Cardiac muscle cell (in vitro differentiated cells and primary cell): ENCODE data around the gene CTH. TPM values are rescaled to one million over a fixed set of nuclear protein-coding genes. Genes with fewer than 3 reads are reported as not detected.
A peak's percentile ranks its signal among the peaks of the same experiment; 100 is the strongest.
"Not testable (repeated sequence)": the region's sequence is repeated elsewhere in the genome, so short reads cannot be mapped to it uniquely, and the experiment has no call there.

Experiments
- DNase-seq, 2 donors: peaks; one replicate each; pipeline versions ENCODE4 v3.0.0 to v3.0.0-alpha.2; 2010 to 2017; ENCODE audit warnings: low read depth in 1 of 2, low spot score in 1 of 2
- H3K27ac ChIP-seq: fragments of 200-600 bp; sonication (generic); 2 replicates; pipeline ENCODE4 v1.5.1; 2016
- H3K27me3 ChIP-seq: fragments of 200-600 bp; sonication (generic); 2 replicates; pipeline ENCODE4 v1.6.0; 2016; ENCODE audit warnings: control low read depth
- H3K36me3 ChIP-seq: fragments of 200-600 bp; sonication (generic); 2 replicates; pipeline ENCODE4 v1.5.1; 2016; ENCODE audit warnings: control low read depth
- H3K4me1 ChIP-seq: fragments of 200-600 bp; sonication (generic); 2 replicates; pipeline ENCODE4 v1.8.1; 2017; ENCODE audit warnings: low read depth, mild to moderate bottlenecking, mixed run types
- H3K4me3 ChIP-seq: fragments of 200-600 bp; sonication (generic); 2 replicates; pipeline ENCODE4 v1.5.1; 2016; ENCODE audit warnings: mild to moderate bottlenecking
- H3K9me3 ChIP-seq: fragments of 200-600 bp; sonication (generic); 2 replicates; pipeline ENCODE4 v1.5.1; 2017; ENCODE audit warnings: low read depth, mild to moderate bottlenecking, control low read depth
- polyA plus RNA-seq: library from polyadenylated mRNA; unstranded; fragments of >200 nt; fragmentation: Nextera tagmentation; extraction: Ambion mirVana; gene quantifications from 2 replicates; pipeline ENCODE4 v1.2.1, GENCODE V29; 2016
- total RNA-seq: library from RNA; depleted of rRNA; stranded (reverse); fragments of >200 nt; gene quantifications from 2 replicates; pipeline ENCODE4 v1.2.3, GENCODE V29; 2016
- TF ChIP-seq, protein P1 (sequence below): IDR thresholded peaks from 2 replicates; pipeline ENCODE4 v1.5.1; 2012; ENCODE audit warnings: low read depth, mild to moderate bottlenecking, low read length

The CTH gene
- total and polyA plus RNA-seq, 2 experiments from 2014 or later = 4.0 to 4.8 TPM

DNA sequence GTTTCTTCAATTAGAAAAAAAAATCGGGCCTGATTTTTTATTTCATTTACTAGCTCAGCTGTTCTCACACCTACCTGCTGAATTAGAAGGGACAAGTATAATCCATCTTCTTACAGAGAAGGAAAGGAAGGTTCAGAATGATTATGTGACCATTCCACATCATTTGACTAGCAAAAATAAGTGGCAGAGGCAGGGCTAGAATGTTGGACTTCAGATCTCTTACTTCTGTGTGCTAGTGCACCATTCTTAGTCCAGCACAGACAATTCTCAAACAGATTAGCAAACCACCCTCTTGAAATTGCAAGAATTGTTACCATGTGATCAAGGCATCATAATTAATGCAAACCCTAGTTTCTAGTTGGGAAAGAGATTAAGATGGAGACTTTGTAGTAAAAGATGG is 32.7 kb downstream of the CTH start:
- TF ChIP-seq, protein P1, sequence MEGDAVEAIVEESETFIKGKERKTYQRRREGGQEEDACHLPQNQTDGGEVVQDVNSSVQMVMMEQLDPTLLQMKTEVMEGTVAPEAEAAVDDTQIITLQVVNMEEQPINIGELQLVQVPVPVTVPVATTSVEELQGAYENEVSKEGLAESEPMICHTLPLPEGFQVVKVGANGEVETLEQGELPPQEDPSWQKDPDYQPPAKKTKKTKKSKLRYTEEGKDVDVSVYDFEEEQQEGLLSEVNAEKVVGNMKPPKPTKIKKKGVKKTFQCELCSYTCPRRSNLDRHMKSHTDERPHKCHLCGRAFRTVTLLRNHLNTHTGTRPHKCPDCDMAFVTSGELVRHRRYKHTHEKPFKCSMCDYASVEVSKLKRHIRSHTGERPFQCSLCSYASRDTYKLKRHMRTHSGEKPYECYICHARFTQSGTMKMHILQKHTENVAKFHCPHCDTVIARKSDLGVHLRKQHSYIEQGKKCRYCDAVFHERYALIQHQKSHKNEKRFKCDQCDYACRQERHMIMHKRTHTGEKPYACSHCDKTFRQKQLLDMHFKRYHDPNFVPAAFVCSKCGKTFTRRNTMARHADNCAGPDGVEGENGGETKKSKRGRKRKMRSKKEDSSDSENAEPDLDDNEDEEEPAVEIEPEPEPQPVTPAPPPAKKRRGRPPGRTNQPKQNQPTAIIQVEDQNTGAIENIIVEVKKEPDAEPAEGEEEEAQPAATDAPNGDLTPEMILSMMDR = no peak
- no peak for DNase-seq
- H3K4me3 ChIP-seq = no peak overlapping the region

DNA sequence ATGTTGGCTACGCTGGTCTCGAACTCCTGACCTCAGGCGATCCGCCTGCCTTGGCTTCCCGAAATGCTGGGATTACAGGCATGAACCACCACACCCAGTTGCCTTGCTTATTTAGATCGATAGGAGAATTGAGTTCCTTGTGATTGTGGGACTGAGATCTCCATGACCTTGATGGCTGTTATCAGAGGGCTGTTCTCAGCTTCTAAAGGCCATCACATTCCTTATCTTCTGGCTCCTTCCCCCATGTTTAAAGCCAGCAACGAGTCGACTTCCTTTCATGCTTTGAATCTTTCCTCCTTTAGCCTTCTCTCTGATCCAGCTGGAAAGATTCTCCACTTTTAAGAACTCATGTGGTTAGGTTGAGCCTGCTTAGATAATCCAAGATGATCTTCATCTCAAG is 38.0 kb downstream of the CTH start:
- no peaks in the 10 kb centered on the region for H3K4me1 ChIP-seq

More for the DNA sequence above, 32.7 kb downstream of the CTH start:
- no peaks in the 10 kb centered on the region for H3K4me1 ChIP-seq
- H3K36me3 ChIP-seq = peaks cover 5% of the 10 kb centered on the region
- no peaks in the 10 kb centered on the region for H3K9me3 ChIP-seq
- H3K27ac ChIP-seq = no peak overlapping the region
- no peaks in the 10 kb centered on the region for H3K27me3 ChIP-seq

DNA sequence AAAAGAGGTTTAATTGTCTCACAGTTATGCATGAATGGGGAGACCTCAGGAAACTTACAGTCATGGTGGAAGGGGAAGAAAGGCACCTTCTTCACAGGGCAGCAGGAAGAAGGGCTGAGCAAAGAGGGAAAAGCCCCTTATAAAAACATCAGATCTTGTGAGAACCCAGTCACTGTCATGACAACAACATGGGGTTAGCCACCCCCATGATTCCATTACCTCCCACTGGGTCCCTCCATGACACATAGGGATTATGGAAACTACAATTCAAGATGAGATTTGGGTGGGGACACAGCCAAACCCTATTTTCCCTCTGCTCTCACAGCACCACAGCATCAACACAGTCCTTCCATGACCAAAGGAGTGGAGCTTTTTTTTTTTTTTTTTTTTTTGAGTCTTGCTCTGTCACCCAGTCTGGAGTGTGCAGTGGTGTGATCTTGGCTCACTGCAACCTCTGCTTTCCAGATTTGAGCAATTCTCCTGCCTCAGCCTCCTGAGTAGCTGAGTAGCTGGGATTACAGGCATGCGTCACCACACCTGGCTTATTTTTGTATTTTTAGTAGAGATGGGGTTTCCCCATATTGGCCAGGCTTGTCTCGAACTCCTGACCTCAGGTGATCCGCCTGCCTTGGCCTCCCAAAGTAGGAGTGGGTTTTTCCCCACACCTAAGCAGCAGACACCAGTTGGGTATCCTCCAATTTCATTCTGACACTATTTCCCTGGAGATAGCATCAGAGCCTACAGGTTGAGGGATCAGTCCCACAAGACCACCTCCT is 41.3 kb downstream of the CTH start:
- H3K4me1 ChIP-seq, H3K4me3 ChIP-seq, DNase-seq, H3K36me3 ChIP-seq, H3K27ac ChIP-seq, H3K27me3 ChIP-seq, H3K9me3 ChIP-seq: not testable (repeated sequence)

More for the DNA sequence above, 38.0 kb downstream of the CTH start:
- no peaks in the 10 kb centered on the region for H3K9me3 ChIP-seq
- DNase-seq = no peak
- H3K27ac ChIP-seq = no peak overlapping the region
- no peaks in the 10 kb centered on the region for H3K27me3 ChIP-seq
- no peak overlapping the region for H3K4me3 ChIP-seq
- TF ChIP-seq, protein P1 = no peak
- no peaks in the 10 kb centered on the region for H3K36me3 ChIP-seq

DNA sequence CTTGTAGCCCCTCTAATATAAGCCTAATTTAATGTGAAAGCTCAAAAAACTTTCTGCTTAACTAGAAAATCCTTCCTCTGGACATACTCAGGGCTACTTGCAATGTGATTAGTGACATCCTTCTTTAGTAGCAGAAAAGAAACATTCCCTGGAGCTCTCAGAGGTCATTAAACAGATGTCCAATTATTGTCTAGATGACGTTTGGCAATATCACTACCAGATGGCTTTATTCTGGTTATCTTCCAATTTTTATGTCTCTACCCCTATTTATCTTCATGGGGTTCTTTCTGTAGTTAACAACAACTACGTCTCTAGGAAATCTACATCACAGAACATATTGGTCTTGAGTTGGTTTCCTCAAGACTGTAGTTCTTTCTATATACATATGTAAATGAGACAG is 44.2 kb downstream of the CTH start:
- Histone ChIP-seq H3K4me1 (no peaks in the 10 kb centered on the region), H3K9me3 (no peaks in the 10 kb centered on the region), H3K4me3 (no peak overlapping the region), H3K27ac (no peak overlapping the region), H3K36me3 (no peaks in the 10 kb centered on the region), H3K27me3 (no peaks in the 10 kb centered on the region)
- DNase-seq = no peak
- TF ChIP-seq, protein P1 = no peak

DNA sequence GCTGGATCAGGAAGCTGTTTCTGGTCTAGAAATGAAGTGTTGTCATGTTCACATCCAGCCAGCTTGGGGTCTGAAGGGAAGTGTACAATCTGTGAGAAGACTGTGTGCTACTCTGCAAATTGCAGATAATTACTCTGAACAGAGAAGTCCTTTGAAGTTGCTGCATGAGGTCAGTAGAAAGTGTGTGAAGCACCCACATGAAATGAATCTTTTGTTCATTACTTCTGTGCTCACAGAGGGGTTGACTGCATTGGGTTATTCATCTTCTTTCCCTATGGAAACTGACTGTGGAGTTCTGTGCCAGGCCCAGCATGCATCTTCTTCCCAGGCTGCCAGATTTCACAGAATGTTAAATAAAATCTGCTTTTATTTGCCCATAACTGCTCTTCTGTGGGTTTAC is 47.1 kb downstream of the CTH start:
- no peak for DNase-seq
- Histone ChIP-seq H3K4me1 (no peaks in the 10 kb centered on the region), H3K27ac (no peak overlapping the region), H3K4me3 (no peak overlapping the region), H3K9me3 (no peaks in the 10 kb centered on the region), H3K27me3 (no peaks in the 10 kb centered on the region), H3K36me3 (no peaks in the 10 kb centered on the region)
- TF ChIP-seq, protein P1 = no peak

DNA sequence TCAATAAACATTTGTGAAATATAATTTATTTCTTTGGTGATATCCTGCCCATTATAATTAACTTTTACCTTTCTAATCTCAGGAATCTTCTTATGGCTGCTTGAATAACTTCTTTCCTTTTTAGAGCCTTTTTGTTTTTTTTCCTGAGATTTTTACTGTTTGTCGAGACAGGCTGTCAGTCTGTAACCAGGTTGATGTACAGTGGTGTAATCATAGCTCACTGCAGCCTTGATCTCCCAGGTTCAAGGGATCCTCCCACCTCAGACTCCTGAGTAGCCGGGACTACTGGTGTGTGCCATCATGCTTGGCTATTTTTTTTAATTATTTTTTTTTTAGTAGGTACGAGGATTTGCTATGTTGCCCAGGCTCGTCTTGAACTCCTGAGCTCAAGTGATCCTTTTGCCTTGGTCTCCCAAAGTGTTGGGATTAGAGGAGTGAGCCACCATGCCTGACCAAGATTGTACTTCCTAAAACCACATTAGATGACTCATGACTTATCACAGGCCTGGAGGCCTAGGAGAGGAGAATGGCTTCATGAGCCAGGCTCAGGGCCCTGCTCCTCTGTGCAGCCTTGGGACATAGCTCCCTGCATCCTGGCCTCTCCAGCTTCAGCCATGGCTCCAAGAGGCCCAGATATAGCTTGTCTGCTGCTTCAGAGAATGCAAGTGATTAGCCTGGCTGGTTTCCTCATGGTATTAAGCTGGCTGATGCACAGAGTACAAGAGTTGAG is 48.6 kb downstream of the CTH start:
- no peaks in the 10 kb centered on the region for H3K27me3 ChIP-seq
- no peaks in the 10 kb centered on the region for H3K36me3 ChIP-seq
- no peak overlapping the region for H3K27ac ChIP-seq
- no peak overlapping the region for H3K4me3 ChIP-seq
- no peaks in the 10 kb centered on the region for H3K4me1 ChIP-seq
- peak in 1 of 2 donors; percentile 46 for DNase-seq
- TF ChIP-seq, protein P1 = no peak
- H3K9me3 ChIP-seq = no peaks in the 10 kb centered on the region

DNA sequence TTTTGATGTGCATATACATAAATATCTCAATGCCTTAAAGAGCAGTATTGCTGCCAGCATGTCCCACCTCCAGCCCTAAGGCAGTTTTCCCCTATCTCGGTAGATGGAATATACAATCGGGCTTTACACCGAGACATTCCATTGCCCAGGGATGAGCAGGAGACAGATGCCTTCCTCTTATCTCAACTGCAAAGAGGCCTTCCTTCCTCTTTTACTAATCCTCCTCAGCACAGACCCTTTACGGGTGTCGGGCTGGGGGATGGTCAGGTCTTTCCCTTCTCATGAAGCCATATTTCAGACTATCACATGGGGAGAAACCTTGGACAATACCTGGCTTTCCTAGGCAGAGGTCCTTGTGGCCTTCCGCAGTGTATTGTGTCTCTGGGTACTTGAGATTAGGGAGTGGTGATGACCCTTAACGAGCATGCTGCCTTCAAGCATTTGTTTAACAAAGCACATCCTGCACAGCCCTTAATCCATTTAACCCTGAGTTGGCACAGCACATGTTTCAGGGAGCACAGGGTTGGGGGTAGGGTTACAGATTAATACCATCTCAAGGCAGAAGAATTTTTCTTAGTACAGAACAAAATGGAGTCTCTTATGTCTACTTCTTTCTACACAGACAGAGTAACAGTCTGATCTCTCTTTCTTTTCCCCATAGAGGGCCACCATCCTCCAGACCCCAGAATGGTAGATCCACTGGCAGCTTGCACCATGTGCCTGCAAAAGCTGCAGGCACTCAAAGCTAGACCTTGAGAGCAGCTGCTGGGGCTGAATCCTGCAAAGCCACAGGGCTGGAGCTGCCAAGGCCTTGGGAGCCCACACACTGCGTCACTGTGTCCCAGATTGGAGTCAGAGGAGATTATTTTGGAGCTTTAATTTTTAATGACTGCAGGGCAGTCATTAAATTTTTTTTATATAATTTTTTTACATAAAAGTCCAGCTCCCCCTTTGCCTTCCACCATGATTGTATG is 50.0 kb downstream of the CTH start:
- H3K27me3 ChIP-seq, H3K4me1 ChIP-seq, H3K27ac ChIP-seq, H3K4me3 ChIP-seq, DNase-seq, H3K36me3 ChIP-seq, H3K9me3 ChIP-seq: not testable (repeated sequence)
